HG03280 (cell line): Measurements from ENCODE around the gene CFAP74.

Experiments used
- ATAC-seq: cut with Tn5 transposase; IDR thresholded peaks from one replicate; pipeline ENCODE4 v1.9.1; 2021; ENCODE audit warnings: mild to moderate bottlenecking, moderate library complexity; ENCODE audit not compliant: unreplicated experiment

CFAP74 gene

DNA sequence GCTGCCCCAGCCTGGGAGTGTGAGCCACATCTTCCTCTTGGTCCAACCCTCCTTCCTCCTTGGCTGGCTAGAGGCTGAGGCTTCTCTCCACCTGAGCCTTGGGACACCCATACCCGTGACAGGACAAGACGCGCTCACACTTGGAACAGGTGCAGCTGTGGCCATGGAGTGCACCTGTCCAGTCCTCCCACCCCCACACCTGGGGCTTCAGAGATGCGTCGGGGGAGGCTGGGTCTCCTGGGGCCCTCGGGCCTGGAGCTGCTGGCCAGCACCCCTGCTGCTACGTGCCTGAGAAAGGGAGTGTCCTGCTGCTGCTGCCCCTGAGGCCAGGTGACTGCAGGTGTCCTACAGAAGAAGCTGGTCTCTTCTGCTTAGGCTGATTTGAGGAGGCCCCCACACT is 47.5 kb downstream of the CFAP74 start:
- no peak for ATAC-seq

DNA sequence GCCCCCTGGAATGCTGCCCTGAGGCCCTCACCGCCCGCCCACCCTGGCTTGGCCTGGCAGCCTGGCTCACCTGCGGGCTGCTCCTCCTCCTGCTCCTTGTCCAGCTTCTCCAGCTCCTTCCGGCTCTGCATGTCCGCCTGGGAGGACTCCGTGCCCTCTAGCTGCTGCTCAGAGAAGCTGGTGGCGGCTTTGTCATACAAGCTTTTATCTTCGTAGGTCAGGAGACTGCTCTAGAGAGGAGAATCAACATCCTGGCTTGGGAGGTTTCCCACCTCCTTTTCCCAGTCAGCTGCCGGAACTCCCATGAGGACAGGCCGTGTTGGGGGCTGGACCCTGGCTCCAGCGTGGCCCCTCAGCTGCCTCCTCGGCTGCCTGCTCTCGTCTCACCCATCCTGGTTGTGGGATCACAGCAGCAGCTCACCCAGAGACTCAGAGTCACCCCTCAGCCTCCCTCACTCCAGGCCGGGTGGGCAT is 47.9 kb downstream of the CFAP74 start:
- no peak for ATAC-seq

DNA sequence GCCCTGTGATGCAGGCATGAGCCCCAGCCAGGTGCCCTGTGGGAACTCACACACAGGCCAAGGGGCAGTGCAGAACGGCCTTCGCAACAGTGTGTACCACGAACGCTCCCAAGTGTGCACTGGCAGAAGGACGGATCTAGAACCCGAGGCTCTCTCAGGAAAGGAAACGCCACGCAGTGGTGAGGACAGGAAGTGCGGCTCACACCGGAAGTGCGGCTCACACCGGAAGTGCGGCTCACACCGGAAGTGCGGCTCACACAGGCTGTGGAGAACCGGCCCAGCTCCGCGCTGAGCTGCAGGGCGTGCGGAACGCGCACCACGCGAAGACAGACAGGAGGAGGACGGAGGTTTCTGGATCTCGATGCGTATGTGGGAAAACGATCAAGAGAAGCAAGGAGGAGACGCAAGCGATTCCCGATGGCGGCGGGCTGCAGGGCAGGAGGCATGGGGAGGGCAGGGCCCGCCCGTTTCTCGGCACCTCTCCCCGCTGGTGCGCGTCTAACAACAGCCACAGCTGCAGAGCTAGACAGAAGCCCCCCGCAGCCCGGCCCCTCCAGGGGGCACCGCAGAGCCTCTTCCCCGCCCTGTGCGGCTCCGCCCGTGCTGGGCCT is 48.6 kb downstream of the CFAP74 start:
- ATAC-seq = no peak

DNA sequence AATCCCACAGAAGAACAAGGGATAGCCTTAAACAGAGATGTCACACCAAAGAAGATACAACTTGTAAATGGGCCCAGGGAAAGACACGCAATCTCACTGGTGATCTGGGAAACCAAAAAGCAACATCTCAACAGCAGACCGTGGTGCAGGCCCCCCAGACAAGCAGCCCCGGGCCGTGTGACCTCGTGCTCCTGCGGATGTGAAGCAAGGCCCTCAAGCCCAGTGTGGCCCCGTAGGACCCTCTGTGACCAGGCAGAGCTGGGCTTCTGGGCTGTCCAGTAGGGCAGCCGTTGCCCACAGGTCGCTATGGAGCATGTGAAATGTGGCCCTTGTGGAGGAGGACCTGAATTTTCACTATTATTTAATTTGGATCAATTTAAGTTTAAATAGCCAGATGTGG is 49.6 kb downstream of the CFAP74 start:
- no peak for ATAC-seq

DNA sequence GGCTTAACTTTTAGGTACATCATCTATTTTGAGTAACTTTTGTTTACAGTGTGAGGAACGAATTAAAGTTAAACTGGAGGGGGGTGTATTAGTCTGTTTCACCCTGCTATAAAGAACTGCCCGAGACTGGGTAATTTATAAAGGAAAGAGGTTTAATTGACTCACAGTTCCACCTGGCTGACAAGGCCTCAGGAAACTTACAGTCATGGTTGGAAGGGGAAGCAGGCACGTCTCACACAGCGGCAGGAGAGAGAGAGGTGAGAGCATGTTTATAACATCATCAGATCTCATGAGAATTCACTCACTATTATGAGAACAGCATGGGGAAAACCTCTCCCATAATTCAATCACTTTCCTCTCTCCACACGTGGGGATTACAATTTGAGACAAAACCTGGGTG is 52.6 kb downstream of the CFAP74 start:
- no peak for ATAC-seq

DNA sequence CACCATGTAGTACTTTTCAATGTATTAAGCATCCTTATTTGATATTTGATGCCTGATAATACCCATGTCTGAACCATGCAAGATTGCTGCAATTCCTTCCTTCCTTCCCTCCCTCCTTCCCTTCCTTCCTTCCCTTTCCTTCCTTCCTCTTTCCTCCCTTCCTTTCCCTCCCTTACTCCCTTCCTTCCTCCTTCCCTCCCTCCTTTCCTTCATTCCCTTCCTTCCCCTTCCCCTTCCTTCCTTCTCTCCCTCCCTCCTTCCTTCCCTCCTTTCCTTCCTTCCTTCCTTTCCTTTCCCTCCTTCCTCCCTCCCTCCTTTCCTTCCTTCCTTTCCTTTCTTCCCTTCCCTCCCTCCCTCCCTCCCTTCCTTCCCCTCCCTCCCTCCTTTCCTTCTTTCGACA is 54.8 kb downstream of the CFAP74 start:
- ATAC-seq = no peak

DNA sequence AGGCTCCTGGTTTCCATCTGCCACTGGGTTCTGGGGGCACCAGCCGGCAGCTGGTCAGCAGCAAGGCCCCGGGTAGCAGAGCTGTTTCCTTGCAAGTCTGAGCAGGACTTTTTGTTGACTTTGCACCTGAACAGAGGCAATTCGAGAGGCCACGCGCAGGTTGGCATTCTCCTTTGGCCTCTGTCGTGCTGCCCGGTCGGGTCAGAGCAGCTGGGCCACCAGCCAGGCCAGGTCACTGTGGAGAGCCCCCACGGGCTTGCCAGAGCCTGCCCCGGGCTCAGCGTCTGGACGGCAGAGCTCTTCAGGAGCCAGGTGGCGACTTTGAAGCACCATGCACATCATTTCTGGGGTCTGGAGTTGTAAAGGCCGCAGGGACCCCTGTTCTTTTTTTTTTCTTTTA is 56.1 kb downstream of the CFAP74 start:
- ATAC-seq = no peak

DNA sequence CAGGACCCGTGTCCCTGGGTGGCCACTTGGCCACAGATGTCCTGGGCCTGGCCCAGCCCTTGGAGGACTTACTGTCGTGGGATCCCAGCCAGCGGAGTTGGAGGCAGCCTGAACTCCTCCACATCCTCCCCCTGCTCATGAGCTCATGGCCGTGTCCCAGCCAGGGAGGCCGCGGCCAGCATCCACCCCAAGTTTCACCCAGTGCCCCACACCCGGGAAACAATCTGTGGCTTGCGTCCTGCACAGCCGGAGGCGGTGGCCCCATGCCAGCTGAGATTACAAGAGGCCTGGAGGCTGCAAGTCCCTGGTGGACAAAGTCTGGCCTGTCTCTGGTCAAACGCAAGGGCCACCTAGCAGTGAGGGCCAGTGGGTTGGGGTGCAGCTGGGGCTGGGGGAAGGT is 57.0 kb downstream of the CFAP74 start:
- no peak for ATAC-seq

DNA sequence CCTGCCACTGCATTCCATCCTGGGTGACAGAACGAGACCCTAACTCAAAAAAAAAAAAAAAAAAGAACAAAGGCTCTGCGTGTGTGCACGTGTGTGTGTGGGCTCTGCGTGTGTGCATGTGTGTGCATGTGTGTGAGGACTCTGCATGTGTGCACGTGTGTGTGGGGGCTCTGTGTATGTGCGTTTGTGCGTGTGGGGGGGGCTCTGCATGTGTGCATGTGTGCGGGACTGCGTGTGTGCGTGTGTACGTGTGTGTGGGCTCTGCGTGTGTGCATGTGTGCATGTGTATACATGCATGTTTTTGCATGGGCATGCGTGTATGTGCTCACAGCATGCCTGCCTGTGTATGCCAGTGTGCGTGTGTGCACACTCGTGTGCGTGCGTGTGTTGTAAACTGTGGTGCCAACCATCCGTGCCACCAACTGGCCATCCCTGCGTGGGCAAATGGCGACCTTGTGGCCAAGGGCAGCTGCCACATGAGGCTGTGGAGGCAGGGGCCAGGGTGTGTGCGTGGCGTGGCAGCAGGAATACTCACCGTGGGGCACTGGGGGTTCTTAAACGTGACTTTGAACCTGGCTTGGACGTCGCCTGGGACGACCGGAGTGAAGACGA is 57.7 kb downstream of the CFAP74 start:
- ATAC-seq = no peak

DNA sequence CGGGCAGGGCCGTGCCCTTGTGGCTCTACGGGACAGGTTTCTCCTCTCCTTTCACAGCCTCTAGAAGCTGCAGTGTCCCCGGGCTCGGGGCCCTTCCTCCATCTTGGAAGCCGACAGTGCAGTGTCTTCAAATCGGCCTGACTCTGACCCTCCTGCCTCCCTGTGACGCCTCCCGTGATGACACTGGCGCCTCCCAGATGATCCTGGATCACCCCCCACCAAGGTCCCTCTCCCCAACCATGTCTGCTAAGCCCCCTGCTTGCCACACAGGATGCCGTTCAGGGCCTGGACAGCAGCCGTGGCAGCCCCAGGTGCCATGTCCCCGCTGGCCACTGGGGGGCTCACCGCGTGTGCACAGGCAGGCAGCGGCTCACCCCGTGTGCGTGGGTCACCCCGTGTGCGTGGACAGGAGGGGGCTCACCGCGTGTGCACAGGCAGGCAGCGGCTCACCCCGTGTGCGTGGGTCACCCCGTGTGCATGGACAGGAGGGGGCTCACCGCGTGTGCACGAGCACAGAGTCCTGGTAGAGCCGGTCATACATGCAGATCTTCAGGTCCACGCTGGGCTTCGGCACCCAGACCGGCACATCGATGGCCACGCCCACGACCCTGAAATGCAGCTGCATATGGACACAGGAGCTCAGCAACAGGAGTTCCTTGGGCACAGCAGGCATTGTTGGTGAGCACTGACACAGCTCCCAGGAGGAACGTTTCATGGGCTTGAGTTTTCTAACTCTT is 59.6 kb downstream of the CFAP74 start:
- ATAC-seq = no peak

DNA sequence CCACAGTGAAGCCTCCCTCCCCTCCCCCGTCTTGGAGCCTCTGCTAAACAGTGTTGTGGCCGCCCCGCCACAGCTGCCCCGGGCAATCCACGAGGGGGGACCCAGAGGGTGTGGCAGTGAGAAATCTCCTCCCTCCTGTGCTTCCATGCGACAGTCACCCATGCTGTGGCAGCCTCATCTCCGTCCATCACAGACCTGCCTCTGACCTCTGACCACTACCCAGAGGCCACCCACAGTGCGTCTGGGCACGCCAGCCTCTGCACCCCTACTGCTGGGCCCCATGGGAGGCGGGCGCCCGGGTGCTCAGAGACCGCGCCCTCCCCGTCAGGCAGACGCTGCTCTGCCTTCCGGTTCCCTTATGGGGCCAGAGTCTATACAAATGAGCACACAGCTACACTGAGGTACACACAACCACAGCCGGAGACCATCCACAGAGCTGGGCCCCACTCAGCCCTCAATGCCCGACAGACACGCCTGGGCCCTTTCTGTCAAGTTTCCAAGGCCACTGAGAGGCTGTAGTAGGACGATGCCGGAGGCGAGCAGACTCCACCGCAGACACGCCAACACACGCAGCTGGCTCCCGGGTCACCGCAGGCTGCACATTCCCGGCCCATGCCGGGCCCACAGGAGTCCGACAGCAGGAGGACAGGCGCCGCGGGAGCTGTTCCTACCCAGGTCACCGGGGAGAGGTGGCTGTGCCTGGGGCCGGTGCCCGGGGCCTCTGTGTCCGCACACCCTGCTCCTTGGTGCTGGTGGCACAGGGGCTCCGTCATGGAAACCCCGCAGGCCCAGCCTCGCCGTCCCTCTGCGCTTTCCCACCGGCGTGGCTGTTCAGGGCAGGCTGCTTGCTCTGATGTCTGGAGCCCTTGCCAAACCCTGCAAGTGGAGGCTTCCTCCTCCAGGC is 60.6 kb downstream of the CFAP74 start:
- no peak for ATAC-seq

DNA sequence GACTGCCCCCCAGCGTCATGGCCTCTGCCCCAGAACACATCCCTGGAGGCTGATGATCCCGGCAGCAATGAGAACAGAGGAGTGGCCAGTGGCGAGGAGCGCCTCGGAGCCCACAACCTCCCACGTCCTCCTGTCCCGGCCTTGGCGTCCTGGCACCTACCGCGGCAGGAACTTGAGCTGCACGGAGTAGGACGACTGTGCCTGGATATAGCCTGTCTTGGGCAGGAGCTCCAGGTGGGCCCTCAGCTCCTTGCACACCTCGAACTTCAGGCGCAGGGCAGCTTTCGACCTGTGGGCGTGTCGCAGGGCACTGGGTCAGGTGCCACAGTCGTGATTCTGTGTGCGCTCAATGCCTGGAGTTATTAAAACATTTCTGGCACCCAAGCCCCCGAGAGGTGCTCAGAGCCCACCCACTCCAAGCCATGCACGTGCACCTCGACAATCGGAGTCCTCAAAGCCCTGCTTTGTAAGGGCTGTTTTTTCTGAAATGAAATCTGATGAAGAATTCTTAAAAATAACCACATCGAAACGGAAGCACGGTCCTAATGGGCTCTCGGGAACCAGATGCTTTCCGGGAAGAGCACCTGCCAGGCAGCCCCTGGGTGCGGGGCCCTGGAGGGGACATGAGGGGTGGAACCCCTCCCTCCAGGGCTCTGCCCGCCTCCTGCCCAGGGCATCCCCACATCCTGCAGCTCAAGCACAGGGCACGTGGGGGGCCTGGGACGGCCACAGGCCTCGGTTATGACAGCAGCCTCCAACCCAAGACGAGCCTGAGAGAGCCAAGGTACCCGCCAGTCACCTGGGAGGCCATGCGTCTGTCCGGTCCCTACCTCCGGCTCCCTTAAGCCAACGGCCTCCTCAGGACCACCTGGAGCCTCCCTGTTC is 61.5 kb downstream of the CFAP74 start:
- ATAC-seq = no peak

DNA sequence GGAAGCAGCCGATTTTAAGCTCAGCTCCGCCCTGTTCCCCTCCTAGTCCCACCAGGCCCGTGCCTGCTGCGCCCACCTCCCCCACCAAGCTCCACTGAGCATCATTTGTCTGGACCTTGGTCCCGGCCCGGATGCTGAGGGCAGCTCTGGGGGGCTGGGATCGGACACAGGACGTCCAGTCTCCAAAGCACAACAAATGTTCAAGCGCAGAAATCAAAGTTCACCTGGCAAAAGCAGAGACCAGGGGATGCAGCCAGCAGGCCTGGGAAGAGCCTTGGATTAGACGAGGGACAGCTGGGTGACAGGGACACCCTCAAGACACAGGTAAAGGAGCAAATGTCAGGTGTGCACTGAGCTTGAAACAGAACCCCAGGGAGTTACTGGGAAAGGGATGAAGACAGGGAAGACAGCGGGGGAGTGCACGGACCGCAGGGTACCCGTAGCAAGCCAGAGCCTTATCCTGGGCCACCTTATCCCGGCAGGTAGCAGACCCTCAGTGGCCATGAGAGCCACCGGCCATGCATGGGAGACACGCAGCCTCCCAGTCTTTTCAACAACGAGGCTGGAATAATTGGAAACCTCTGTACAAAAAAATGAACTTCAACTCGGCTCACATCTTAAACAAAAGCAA is 62.3 kb downstream of the CFAP74 start:
- no peak for ATAC-seq

DNA sequence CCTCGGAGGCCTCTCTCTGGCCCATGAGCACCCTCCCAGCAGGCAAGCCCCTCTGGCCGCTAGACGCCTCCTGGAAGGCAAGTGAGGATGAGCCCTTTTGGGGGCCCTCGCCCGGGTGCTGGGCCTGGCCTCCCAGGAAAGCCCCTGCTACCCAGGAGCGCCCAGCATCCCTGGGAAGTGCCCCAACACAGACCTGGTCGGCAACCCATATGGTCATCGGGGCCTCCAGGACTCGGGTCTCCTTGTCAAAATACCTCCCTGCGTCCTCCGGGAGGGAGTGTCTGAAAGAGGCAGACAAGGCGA is 63.5 kb downstream of the CFAP74 start:
- ATAC-seq = no peak

DNA sequence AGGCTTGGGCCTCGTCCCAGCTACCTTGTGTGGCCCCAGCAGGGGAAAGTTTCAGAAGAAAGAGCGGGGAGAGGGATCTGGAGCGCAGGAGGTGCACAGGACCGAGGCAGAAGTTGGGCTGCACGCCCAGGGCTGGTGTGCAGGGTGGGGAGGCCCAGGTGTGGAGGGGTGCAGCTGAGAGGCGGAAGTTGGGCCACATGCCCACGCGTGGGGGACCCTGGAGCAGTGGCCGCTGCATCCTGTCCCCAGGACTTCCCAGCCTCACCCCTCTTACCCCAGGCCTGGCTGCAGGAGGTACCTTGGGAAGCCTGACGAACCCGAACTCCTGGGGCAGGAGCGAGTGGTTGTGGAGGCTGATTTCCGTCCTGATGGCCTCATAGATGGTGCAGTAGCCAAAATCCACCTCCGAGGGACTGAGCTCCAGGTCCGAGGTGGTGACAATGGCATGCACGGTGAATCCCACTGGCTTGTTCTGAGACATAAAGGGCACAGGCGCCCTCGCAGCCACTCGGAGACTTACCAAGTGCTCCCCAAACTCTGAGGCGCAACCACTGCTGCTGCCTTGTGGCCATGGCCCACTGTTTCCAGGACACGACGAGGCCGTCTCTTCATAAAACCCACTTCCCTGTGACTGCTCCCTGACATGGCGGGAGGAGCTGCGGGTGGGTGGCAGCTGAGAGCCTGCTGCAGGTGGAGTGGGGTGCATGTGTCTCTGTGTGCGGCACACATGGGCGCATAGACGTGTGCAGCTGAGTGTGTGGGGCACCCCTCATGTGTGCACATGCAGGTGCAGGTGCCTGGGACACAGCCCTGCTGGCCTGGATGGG is 64.1 kb downstream of the CFAP74 start:
- ATAC-seq = no peak

DNA sequence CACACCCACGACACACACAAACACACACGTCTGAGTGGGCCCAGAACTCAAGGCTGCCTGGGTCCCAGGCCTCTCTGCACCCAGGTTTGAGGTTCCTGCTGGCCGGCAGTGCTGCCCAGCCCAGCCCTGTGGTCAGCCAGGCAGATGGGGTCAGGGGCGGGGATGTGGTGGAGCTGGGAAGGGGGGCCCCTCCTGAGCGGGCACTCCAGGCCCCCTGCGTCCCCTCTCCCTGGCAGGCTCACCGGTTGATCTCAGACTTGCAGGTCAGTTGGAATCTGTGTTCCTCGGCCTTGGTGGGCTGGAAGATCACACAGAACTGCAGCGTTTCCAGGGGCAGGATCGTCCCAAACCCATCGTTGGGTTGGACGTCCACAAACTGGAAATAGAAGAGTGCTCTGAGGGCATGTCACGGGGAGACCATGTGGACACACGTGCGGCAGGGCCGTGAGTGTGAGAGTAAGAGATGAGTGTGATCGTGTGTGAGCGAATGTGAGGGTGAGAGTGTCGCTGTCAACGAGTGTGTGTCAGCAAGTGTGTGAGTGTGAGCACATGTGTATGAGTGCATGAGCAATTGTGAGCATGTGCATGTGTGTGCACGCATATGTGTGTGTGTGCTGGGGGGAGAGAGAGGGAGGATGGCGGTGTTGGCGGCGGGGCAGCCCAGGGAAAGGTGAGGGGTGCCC is 64.8 kb downstream of the CFAP74 start:
- ATAC-seq = no peak

DNA sequence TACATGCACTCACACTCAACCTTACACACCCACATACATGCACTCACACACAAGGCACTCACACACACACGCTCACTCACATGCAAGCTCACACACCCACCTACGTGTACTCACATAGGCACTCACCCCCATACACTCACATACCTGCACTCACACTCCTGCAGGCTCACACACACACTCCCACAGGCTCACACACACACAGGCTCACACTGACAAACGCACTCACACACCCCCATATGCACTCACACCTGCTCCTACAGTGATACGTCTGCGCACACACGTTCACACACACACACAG is 65.4 kb downstream of the CFAP74 start:
- ATAC-seq = no peak

DNA sequence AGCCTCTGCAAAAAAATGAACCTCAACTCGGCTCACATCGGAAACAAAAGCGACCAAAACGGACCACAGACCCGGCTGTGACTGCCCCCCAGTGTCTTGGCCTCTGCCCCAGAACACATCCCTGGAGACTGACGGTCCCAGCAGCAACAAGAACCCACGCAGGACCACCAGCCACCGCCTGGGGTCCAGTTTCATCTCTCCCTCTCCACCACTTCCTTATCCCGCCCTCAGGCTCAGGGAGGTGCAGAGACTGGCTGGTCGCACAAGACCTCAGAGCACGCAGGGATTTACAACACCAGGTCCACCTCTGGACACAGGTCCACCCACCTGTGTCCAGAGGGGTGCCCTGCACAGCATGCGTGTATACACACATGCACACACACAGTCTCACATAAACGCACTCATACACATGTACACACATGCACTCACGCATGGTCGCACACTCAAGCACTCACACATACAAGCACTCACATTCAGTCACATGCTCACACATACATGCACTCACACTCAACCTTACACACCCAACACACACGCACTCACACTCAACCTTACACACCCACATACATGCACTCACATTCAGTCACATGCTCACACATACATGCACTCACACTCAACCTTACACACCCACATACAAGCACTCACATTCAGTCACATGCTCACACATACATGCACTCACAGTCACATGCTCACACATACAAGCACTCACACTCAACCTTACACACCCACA is 65.9 kb downstream of the CFAP74 start:
- no peak for ATAC-seq
